GM12878 (cell line): ENCODE results near the gene EXOC3L4. TPM values are rescaled to one million over a fixed set of nuclear protein-coding genes. Genes with fewer than 3 reads are reported as not detected.

Experiments used
- BRCA1 ChIP-seq: IDR thresholded peaks from 2 replicates; pipeline ENCODE4 v1.6.1; 2011; ENCODE audit warnings: low read depth, low read length, improper control_type of control experiment
- CHD2 ChIP-seq: IDR thresholded peaks from 2 replicates; pipeline ENCODE4 v1.6.1; 2011; ENCODE audit warnings: low read depth, low read length, improper control_type of control experiment, borderline replicate concordance
- CHD4 ChIP-seq: fragments of 200-600 bp; sonication (generic); IDR thresholded peaks from 2 replicates; pipeline ENCODE4 v1.6.1; 2016; ENCODE audit warnings: mild to moderate bottlenecking
- CUX1 ChIP-seq: IDR thresholded peaks from 2 replicates; pipeline ENCODE4 v1.6.1; 2012; ENCODE audit warnings: improper control_type of control experiment, low read depth, low read length; ENCODE audit not compliant: insufficient replicate concordance
- EGR1 ChIP-seq, 2 experiments: IDR thresholded peaks; 1 replicate in 1 of 2; 2 replicates in 1 of 2; pipeline ENCODE4 v1.6.1; 2011 to 2012; ENCODE audit warnings: low read depth in 2 of 2, low read length in 2 of 2, borderline replicate concordance in 1 of 2, mild to moderate bottlenecking in 1 of 2, moderate library complexity in 1 of 2
- ETV6 ChIP-seq, 2 experiments: fragments of 450-650 bp in 1 of 2; IDR thresholded peaks in 1 of 2; conservative IDR thresholded peaks in 1 of 2; 2 replicates each; pipeline ENCODE4 v1.6.1; 2014; ENCODE audit warnings: antibody characterized with exemption in 1 of 2, borderline replicate concordance in 1 of 2, low read depth in 1 of 2, mild to moderate bottlenecking in 1 of 2, moderate library complexity in 1 of 2
- IKZF1 ChIP-seq: fragments of 450-650 bp; conservative IDR thresholded peaks from 2 replicates; pipeline ENCODE4 v1.6.1; 2017; ENCODE audit warnings: antibody characterized with exemption, mild to moderate bottlenecking
- NRF1 ChIP-seq: conservative IDR thresholded peaks from 2 replicates; pipeline ENCODE4 v1.6.1; 2011; ENCODE audit warnings: mild to moderate bottlenecking, low read depth, low read length, improper control_type of control experiment
- PAX8 ChIP-seq: fragments of 450-650 bp; IDR thresholded peaks from 2 replicates; pipeline ENCODE4 v1.6.1; 2017; ENCODE audit warnings: mild to moderate bottlenecking, moderate library complexity
- SIX5 ChIP-seq: IDR thresholded peaks from 2 replicates; pipeline ENCODE4 v1.6.1; 2011; ENCODE audit warnings: mild to moderate bottlenecking, low read depth, low read length, moderate library complexity; ENCODE audit not compliant: severe bottlenecking
- SREBF2 ChIP-seq: IDR thresholded peaks from 2 replicates; pipeline ENCODE4 v1.6.1; 2012; ENCODE audit warnings: mild to moderate bottlenecking, low read length
- ZBTB40 ChIP-seq: fragments of 450-650 bp; IDR thresholded peaks from 2 replicates; pipeline ENCODE4 v1.6.1; 2016; ENCODE audit warnings: mild to moderate bottlenecking, moderate library complexity, borderline replicate concordance
- ZNF207 ChIP-seq: fragments of 450-650 bp; IDR thresholded peaks from 2 replicates; pipeline ENCODE4 v1.6.1; 2014; ENCODE audit warnings: antibody characterized with exemption, mild to moderate bottlenecking, borderline replicate concordance
- ZSCAN29 ChIP-seq: fragments of 450-650 bp; IDR thresholded peaks from 2 replicates; pipeline ENCODE4 v1.6.1; 2017; ENCODE audit warnings: mild to moderate bottlenecking, moderate library complexity
- polyA plus RNA-seq, 11 experiments: library from polyadenylated mRNA; depleted of rRNA in 4 of 11; unstranded in 6 of 11; stranded (reverse) in 5 of 11; fragments of >200 nt; fragmentation: Nextera tagmentation in 4 of 11; fragmentation: Illumina TruSeq in 1 of 11; extraction: Ambion mirVana in 4 of 11; extraction: Trizol in 1 of 11; gene quantifications; 1 replicate in 1 of 11; 2 replicates in 10 of 11; pipeline versions ENCODE4 v1.2.1 to v1.2.3, GENCODE V29; 2011 to 2016; ENCODE audit warnings: inconsistent platforms in 2 of 11, missing spikeins in 2 of 11, low read depth in 1 of 11
- total RNA-seq, 4 experiments: library from RNA; depleted of rRNA in 3 of 4; stranded (reverse); fragments of >200 nt in 3 of 4; fragmentation: Illumina TruSeq in 1 of 4; extraction: Trizol in 1 of 4; gene quantifications; 2 replicates each; pipeline versions ENCODE4 v1.2.1 to v1.2.3, GENCODE V29; 2013 to 2021
- TF ChIP-seq, protein P1 (sequence below): fragments of 450-650 bp; IDR thresholded peaks from 2 replicates; pipeline ENCODE4 v1.6.1; 2018; ENCODE audit warnings: mild to moderate bottlenecking, low read depth, moderate library complexity; ENCODE audit not compliant: partially characterized antibody

EXOC3L4 gene
- total and polyA plus RNA-seq, 10 of the 15 experiments (the other 5 are each of a cell fraction or from before 2014, with no cell fraction given): not detected

DNA sequence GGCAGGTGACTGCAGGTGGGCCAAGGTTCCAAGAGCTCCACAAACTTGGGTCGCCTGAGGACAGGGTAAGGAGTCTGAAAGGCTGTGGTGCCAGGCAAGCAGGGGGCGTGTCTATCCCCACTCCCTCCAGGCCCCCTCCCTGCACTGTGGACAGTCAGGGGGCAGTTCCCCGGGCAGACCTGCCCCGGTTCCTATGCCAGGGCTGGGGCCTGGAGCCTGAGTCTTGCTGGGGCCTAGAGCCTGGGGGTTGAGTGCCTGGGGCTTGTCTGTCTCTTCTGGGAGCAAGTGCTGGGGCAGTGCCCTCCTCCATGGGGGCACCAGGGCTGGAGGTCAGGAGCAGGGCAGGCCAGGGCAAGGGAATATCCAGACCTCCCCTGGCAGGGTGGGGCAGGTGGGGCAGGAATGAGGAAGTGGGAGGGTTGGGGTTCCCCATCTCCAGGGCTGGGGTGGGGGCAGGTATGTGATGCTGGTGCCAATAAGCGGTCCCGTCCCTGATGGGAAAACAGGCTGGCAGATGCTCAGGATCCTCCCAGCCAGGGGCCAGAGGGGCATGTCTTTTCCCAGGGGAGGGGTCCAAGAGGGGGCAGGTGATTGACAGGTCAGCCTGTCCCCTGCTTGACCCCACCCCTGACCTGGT is 16.8 kb downstream of the EXOC3L4 start (continued):
- no peak for TF ChIP-seq PAX8
- TF ChIP-seq BRCA1: no peak
- no peak for TF ChIP-seq ETV6 (conservative IDR thresholded peaks at IDR 0.05 in 1 of 2, IDR thresholded peaks at IDR 0.05 in 1 of 2; ENCODE audit: borderline replicate concordance in 1 of 2, low read depth in 1 of 2)
- no peak for TF ChIP-seq ZSCAN29
- TF ChIP-seq CHD2: peak; percentile 35; the same call in 1 of the 2 replicates
- no peak for TF ChIP-seq CUX1
- TF ChIP-seq EGR1 (IDR thresholded peaks at IDR 0.05; ENCODE audit: borderline replicate concordance in 1 of 2, low read depth in 2 of 2, low read length in 2 of 2): no peak
- TF ChIP-seq ZNF207: no peak
- TF ChIP-seq, protein P1, sequence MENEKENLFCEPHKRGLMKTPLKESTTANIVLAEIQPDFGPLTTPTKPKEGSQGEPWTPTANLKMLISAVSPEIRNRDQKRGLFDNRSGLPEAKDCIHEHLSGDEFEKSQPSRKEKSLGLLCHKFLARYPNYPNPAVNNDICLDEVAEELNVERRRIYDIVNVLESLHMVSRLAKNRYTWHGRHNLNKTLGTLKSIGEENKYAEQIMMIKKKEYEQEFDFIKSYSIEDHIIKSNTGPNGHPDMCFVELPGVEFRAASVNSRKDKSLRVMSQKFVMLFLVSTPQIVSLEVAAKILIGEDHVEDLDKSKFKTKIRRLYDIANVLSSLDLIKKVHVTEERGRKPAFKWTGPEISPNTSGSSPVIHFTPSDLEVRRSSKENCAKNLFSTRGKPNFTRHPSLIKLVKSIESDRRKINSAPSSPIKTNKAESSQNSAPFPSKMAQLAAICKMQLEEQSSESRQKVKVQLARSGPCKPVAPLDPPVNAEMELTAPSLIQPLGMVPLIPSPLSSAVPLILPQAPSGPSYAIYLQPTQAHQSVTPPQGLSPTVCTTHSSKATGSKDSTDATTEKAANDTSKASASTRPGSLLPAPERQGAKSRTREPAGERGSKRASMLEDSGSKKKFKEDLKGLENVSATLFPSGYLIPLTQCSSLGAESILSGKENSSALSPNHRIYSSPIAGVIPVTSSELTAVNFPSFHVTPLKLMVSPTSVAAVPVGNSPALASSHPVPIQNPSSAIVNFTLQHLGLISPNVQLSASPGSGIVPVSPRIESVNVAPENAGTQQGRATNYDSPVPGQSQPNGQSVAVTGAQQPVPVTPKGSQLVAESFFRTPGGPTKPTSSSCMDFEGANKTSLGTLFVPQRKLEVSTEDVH: no peak
- TF ChIP-seq NRF1: no peak
- TF ChIP-seq CHD4: no peak
- no peak for TF ChIP-seq SREBF2
- no peak for TF ChIP-seq SIX5
- no peak for TF ChIP-seq ZBTB40
- TF ChIP-seq IKZF1: peak; percentile 89
